OCI-LY7 (cell line): ENCODE results near the gene RNF40.

Experiments used
- EZH2phosphoT487 ChIP-seq: fragments of 200-600 bp; sonication (generic); IDR thresholded peaks from 2 replicates; pipeline ENCODE4 v1.6.1; 2018; ENCODE audit warnings: low read depth, borderline replicate concordance, mild to moderate bottlenecking, mixed run types, antibody characterized with exemption, low read length, moderate library complexity, mixed read lengths
- TF ChIP-seq, protein P1 (sequence below): fragments of 200-600 bp; sonication (generic); conservative IDR thresholded peaks from 2 replicates; pipeline ENCODE4 v1.5.1; 2014; ENCODE audit warnings: mild to moderate bottlenecking, antibody characterized with exemption, low read length, moderate library complexity, mixed read lengths

DNA sequence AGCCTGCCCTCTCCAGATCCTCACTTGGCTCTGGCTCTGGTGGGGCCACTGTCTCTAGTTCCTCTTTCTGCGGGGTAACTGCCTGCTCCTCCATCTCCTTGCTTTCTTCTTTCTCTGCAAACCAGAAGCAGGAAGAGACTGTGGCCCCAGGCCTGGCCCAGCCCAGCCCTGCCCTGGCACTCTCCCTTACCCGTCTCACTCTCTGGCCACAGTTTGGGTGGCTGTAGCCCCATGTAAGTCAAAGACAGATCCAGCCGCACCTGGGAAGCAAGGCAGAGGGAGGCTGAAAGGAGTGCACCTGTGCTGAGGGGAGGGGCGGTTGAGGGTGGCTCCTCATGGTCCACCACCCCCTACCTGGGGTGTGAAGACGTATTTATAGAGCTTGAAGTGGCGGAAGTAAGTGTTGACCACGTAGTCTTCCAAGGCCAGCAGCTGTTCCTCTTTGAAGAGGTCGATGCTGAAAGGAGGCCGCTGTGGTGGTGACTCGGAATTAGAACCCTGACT lies 3.1 kb upstream of the RNF40 start:
- TF ChIP-seq, protein P1, sequence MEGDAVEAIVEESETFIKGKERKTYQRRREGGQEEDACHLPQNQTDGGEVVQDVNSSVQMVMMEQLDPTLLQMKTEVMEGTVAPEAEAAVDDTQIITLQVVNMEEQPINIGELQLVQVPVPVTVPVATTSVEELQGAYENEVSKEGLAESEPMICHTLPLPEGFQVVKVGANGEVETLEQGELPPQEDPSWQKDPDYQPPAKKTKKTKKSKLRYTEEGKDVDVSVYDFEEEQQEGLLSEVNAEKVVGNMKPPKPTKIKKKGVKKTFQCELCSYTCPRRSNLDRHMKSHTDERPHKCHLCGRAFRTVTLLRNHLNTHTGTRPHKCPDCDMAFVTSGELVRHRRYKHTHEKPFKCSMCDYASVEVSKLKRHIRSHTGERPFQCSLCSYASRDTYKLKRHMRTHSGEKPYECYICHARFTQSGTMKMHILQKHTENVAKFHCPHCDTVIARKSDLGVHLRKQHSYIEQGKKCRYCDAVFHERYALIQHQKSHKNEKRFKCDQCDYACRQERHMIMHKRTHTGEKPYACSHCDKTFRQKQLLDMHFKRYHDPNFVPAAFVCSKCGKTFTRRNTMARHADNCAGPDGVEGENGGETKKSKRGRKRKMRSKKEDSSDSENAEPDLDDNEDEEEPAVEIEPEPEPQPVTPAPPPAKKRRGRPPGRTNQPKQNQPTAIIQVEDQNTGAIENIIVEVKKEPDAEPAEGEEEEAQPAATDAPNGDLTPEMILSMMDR, result no peak
- TF ChIP-seq EZH2phosphoT487, result no peak
